Fibroblast of villous mesenchyme (primary cell): ENCODE data around the gene CR2. TPM values are rescaled to one million over a fixed set of nuclear protein-coding genes. Genes with fewer than 3 reads are reported as not detected.
"Not testable (repeated sequence)": the region's sequence is repeated elsewhere in the genome, so short reads cannot be mapped to it uniquely, and the experiment has no call there.

Experiments
- DNase-seq: peaks from one replicate; pipeline ENCODE4 v3.0.0-alpha.2; 2010; ENCODE audit warnings: low read depth
- H3K4me3 ChIP-seq: 2 replicates; pipeline ENCODE4 v1.5.1; 2011; ENCODE audit warnings: low read depth, mild to moderate bottlenecking, low read length
- total RNA-seq: library from RNA; depleted of rRNA; stranded (reverse); fragments of >200 nt; gene quantifications from 2 replicates; pipeline ENCODE4 v1.2.3, GENCODE V29; 2012
- TF ChIP-seq, protein P1 (sequence below): IDR thresholded peaks from 2 replicates; pipeline ENCODE4 v1.5.1; 2012; ENCODE audit warnings: low read depth, mild to moderate bottlenecking, low read length; ENCODE audit not compliant: insufficient read depth

CR2 gene
- total RNA-seq, 1 donor = not detected

DNA sequence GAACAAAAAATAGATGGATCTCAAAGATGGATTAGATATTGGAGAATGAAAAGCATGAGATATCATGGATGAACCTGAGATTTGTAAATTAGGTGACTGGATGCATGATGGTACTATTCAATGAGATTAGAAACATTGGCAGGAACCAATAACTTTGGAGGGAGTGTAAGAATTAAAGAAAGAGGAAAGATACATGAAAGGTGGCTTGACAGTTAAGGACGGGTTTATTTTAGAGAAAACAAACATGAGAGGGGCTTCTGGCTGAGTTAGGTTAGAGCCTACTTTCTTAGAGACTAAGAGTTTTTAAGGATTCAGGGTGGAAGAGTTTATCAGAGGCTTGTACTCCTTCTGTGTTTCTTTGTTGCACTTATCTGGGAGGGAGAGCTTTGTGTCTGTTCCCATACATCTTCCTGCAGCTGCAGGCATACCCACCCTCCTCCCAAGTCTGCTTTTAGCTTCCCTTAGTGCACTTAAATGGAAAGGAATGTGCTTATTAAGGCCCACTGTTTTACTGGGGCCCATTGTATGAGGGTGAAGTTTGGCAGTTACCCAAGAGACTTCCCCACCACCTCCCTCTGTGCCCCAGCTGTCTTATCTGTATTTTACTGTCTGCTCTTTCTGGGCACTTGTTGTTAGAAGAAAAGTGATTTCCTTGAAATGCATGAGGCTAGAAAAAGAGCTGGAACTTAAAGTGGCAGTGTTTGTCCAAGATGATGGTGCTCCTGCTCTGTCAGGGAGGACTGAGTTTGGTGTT is 26.1 kb upstream of the CR2 start:
- DNase-seq = no peak
- TF ChIP-seq, protein P1, sequence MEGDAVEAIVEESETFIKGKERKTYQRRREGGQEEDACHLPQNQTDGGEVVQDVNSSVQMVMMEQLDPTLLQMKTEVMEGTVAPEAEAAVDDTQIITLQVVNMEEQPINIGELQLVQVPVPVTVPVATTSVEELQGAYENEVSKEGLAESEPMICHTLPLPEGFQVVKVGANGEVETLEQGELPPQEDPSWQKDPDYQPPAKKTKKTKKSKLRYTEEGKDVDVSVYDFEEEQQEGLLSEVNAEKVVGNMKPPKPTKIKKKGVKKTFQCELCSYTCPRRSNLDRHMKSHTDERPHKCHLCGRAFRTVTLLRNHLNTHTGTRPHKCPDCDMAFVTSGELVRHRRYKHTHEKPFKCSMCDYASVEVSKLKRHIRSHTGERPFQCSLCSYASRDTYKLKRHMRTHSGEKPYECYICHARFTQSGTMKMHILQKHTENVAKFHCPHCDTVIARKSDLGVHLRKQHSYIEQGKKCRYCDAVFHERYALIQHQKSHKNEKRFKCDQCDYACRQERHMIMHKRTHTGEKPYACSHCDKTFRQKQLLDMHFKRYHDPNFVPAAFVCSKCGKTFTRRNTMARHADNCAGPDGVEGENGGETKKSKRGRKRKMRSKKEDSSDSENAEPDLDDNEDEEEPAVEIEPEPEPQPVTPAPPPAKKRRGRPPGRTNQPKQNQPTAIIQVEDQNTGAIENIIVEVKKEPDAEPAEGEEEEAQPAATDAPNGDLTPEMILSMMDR = no peak
- no peak overlapping the region for H3K4me3 ChIP-seq

DNA sequence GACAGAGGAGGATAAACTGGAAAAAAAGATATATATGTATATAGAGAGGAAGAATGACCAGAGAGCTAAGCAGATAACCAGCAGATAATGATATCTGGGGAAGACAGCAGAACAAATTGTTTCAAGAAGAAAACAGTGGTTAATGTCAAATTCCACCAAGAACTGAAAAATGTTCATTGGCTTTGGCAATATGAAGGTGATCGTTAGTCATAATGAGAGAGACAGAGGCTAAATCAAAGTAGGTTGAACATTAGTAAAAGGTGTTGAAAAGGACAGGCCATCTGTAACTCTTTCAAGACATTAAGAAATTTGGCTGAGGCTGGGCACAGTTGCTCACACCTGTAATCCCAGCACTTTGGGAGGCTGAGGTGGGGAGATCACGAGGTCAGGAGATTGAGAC is 25.3 kb upstream of the CR2 start:
- H3K4me3 ChIP-seq = no peak overlapping the region
- TF ChIP-seq, protein P1 = no peak
- DNase-seq = no peak

DNA sequence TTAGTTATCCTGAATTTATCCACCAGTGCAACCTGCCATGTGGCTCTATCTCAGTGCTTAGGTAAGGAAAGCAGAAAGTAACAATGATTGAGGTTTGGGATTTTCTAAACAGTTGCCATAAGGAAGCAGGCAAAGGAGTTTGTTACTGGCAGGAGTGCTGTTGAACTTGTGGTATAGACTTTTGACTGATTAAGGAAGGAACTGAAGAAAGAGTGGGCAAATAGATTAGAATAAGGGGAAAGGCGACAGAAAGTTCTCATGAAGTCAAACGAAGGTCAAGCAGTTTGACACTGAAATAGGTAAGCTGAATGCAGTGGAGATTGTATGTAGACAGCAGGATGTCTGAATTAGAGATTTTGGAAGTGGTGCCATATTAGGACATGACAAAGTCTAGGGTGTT is 24.2 kb upstream of the CR2 start:
- no peak overlapping the region for H3K4me3 ChIP-seq
- DNase-seq = no peak
- TF ChIP-seq, protein P1 = no peak

DNA sequence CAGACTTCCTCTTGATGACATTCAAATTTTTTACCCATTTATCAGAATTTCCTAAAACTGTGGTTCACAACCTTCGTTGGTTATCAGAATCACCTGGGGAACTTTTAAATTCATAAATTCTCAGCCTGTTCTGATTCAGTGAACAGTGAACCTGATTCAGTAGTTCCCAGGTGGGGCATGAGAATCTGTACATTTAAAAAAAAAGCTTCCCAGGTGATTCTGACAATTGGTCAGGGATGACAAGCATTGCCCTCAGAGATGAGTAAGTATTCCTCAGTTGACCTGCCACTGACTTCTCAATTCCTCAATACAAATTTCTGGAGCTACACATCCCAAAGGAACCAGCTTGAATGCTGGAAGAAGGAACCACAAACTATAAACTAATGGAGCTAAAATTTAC is 23.5 kb upstream of the CR2 start:
- no peak overlapping the region for H3K4me3 ChIP-seq
- no peak for DNase-seq
- TF ChIP-seq, protein P1 = no peak

DNA sequence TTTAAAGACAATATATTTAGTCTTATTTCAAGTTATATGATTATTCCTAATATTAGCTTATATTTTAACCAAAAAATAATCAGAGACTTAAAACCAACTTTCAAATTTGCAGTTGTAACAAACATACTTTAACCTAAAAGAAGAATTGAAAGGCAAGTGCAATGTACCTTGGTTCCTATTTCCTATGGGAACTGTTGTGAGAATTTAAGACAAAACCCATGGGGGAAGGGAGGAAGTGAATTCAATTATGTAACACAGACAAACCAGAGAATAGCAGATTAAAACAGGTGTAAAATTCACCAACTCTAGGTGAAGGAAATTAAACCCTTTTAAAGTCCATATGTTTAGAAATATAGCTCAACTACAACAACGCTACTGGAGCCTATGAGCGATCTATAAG is 22.6 kb upstream of the CR2 start:
- H3K4me3 ChIP-seq = no peak overlapping the region
- TF ChIP-seq, protein P1 = no peak
- DNase-seq = no peak

DNA sequence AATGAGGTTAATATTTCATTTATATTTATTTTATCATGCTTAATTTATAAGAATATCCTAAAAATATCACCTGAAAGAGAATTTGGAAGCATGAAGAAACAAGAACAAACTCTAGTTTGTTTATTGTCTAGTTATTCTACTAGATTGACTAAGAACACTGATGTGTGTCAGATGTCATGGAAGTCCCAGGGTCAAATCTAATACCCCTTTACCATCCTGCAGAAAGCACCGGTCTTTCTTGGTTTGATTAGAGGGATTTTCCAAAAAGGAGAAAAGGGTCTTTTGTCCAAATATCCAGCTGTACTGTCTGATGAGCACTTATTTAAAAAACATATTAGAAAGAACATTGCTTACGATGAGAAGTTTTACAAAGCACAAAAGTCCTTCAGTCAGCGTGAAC is 20.7 kb upstream of the CR2 start:
- H3K4me3 ChIP-seq = no peak overlapping the region
- TF ChIP-seq, protein P1 = no peak
- DNase-seq = no peak

DNA sequence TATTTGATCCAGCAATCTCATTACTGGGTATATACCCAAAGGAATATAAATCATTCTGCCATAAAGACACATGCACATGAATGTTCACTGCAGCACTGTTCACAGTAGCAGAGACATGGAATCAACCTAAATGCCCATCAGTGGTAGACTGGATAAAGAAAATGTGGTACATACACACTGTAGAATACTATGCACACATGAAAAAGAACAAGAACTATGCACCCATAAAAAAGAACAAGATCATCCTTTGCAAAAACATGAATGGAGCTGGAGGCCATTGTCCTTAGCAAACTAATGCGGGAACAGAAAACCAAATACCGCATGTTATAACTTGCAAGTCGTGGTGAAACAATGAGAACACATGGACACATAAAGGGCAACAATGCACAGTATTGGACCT is 17.4 kb upstream of the CR2 start:
- DNase-seq, H3K4me3 ChIP-seq: not testable (repeated sequence)
